IPS DF 4.7 (cell line): ENCODE results near the gene POTEB2.
"Not testable (repeated sequence)": the region's sequence is repeated elsewhere in the genome, so short reads cannot be mapped to it uniquely, and the experiment has no call there.

Source experiments
- DNase-seq: peaks from one replicate; pipeline ENCODE4 v3.0.0-alpha.2; 2013; ENCODE audit warnings: low spot score; ENCODE audit errors: extremely low read depth

POTEB2 gene

DNA sequence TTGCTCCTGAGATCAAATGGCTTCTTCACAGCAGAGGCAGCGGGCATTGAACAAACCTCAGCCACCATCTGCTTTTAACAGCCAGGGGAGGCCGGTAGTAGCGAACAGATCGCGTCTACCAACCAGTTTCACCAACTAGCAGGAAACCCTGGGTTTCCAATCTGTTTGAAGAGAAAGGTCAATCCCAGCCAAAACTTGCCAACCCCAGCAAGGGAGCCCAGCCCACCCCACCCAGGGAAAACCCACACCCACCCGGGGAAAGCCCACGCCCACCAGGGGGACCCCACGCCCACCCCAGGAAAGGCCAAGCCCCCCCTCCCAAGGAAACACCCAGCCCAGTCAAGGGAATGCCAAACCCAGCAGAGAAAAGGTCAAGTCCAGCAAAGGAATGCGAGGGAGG, at the start of gene POTEB2:
Gene POTEB2 (minus strand): TSS at position 101 of the 400 bp plus-strand sequence. CDS start 33 bp downstream, at position 68.
- not testable (repeated sequence) for DNase-seq

DNA sequence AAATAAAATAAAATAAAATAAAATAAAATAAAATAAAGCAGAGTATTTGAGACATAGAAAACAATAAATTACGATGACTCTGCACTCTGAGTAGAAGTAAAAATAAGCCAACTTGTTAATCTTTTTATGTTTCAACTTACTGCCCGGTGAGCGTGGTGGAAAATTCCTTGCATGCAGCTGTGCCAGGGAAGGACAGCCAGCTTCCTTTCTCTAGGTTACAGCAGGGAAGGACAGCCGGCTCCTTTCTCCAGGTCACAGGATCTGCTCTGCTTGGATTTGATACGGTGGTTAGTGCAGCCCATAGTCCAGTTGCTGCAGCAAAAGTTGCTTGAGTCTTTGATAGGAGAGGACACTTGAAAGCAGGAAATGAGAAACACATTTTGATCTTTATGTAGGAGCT, 13.8 kb upstream of the POTEB2 start:
- DNase-seq, result not testable (repeated sequence)

GRCh38 chr15:20878464-20878863, 12.3 kb upstream of the POTEB2 start:
- not testable (repeated sequence) for DNase-seq

DNA sequence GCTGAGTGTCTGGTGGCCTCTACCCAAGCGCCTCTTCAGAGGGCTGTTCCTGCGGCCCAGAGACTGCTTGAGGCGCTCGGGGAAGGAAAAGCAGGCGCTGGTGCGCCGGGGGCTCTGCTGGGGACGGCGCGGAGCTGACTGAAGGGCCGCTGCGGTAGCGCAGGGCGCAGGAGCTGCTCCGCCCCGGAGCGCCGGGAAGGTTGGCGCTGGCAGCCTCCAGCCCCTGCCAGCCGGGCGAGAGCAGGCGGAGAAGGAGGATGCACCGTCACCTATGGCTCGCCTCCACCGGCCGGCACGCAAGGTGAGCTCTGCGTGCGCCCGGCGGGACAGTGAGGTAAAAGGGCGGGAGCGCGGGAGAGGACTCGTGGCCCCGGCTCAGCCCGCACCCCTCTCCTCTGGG, 11.7 kb upstream of the POTEB2 start:
- not testable (repeated sequence) for DNase-seq
